Breast epithelium (tissue), 3 donors: Measurements from ENCODE around the gene BBS9.

Source experiments
- POLR2A ChIP-seq: fragments of 450-650 bp; IDR thresholded peaks from one replicate; pipeline ENCODE4 v1.6.1; 2016; ENCODE audit warnings: antibody characterized with exemption, mild to moderate bottlenecking, moderate library complexity
- TF ChIP-seq, protein P1 (sequence below), 3 donors: fragments of 450-650 bp; IDR thresholded peaks; one replicate each; pipeline ENCODE4 v1.5.1; 2016 to 2017; ENCODE audit warnings: antibody characterized with exemption in 3 of 3, mild to moderate bottlenecking in 3 of 3, moderate library complexity in 3 of 3

- no peak for TF ChIP-seq POLR2A
- TF ChIP-seq, protein P1, sequence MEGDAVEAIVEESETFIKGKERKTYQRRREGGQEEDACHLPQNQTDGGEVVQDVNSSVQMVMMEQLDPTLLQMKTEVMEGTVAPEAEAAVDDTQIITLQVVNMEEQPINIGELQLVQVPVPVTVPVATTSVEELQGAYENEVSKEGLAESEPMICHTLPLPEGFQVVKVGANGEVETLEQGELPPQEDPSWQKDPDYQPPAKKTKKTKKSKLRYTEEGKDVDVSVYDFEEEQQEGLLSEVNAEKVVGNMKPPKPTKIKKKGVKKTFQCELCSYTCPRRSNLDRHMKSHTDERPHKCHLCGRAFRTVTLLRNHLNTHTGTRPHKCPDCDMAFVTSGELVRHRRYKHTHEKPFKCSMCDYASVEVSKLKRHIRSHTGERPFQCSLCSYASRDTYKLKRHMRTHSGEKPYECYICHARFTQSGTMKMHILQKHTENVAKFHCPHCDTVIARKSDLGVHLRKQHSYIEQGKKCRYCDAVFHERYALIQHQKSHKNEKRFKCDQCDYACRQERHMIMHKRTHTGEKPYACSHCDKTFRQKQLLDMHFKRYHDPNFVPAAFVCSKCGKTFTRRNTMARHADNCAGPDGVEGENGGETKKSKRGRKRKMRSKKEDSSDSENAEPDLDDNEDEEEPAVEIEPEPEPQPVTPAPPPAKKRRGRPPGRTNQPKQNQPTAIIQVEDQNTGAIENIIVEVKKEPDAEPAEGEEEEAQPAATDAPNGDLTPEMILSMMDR (IDR thresholded peaks at IDR 0.05) = no peak
Observed at GRCh38 chr7:33654676-33655075, 525.3 kb downstream of the BBS9 start.
